CD4-positive, alpha-beta T cell (primary cell): Measurements from ENCODE around the gene ITGA5. TPM values are rescaled to one million over a fixed set of nuclear protein-coding genes. Genes with fewer than 3 reads are reported as not detected.
A peak's percentile ranks its signal among the peaks of the same experiment; 100 is the strongest.

Source experiments
- ATAC-seq: fragments of 200-7000 bp; cut with Tn5 transposase; one replicate; pipeline ENCODE4 v1.10.0; 2022; ENCODE audit warnings: mild to moderate bottlenecking; ENCODE audit not compliant: poor library complexity
- CTCF ChIA-PET: fragments of 350-600 bp; sonication (Branson Sonifier 250); formaldehyde crosslinking; loops from one replicate; lab custom pipeline; 2021; ENCODE audit warnings: antibody characterized with exemption, inconsistent platforms; lab: Charles Lee
- POLR2A ChIA-PET: fragments of 350-600 bp; sonication (Branson Sonifier 250); formaldehyde crosslinking; loops from one replicate; lab custom pipeline; 2021; ENCODE audit warnings: antibody characterized with exemption, inconsistent platforms; lab: Charles Lee
- DNase-seq, 14 experiments: peaks; one replicate each; pipeline ENCODE4 v3.0.0-alpha.2; 2013 to 2020; ENCODE audit warnings: mixed read lengths in 2 of 14
- H3K27ac ChIP-seq, 2 donors: one replicate each; pipeline versions ENCODE4 v1.5.1 to v1.7.0; 2013; ENCODE audit warnings: low read length in 2 of 2, low read depth in 1 of 2, mild to moderate bottlenecking in 1 of 2
- H3K27me3 ChIP-seq, 2 experiments: 1 replicate in 1 of 2; 2 replicates in 1 of 2; pipeline versions ENCODE4 v1.6.1 to v1.7.0; 2013; ENCODE audit warnings: low read length in 2 of 2, control low read depth in 1 of 2, mild to moderate bottlenecking in 1 of 2, moderate library complexity in 1 of 2; ENCODE audit not compliant: insufficient read depth in 2 of 2, control insufficient read depth in 1 of 2
- H3K36me3 ChIP-seq: one replicate; pipeline ENCODE4 v1.6.1; 2013; ENCODE audit warnings: low read length, control low read depth; ENCODE audit not compliant: insufficient read depth
- H3K4me1 ChIP-seq: one replicate; pipeline ENCODE4 v1.6.1; 2013; ENCODE audit warnings: low read length, control low read depth; ENCODE audit not compliant: insufficient read depth
- H3K4me3 ChIP-seq: one replicate; pipeline ENCODE4 v1.5.1; 2013; ENCODE audit warnings: mild to moderate bottlenecking, low read length, moderate library complexity
- H3K9me3 ChIP-seq, 2 experiments: 1 replicate in 1 of 2; 2 replicates in 1 of 2; pipeline versions ENCODE4 v1.6.1 to v1.7.0; 2013; ENCODE audit warnings: low read length in 2 of 2, mild to moderate bottlenecking in 2 of 2, control low read depth in 1 of 2, moderate library complexity in 1 of 2; ENCODE audit not compliant: control insufficient read depth in 1 of 2, insufficient read depth in 1 of 2
- H3K27ac Mint-ChIP-seq: one replicate; pipeline ENCODE4 v1.8.0; 2020; ENCODE audit warnings: mixed read lengths
- H3K27me3 Mint-ChIP-seq: one replicate; pipeline ENCODE4 v1.8.0; 2021; ENCODE audit warnings: mixed read lengths
- H3K36me3 Mint-ChIP-seq: one replicate; pipeline ENCODE4 v1.8.0; 2021; ENCODE audit warnings: low read depth, mixed read lengths
- H3K4me1 Mint-ChIP-seq: one replicate; pipeline ENCODE4 v1.8.0; 2021; ENCODE audit warnings: low read depth, mixed read lengths
- H3K4me3 Mint-ChIP-seq: one replicate; pipeline ENCODE4 v1.8.0; 2020; ENCODE audit warnings: mild to moderate bottlenecking, mixed read lengths
- H3K9me3 Mint-ChIP-seq: one replicate; pipeline ENCODE4 v1.8.0; 2020; ENCODE audit warnings: mixed read lengths
- CTCF ChIP-seq: fragments of 200-600 bp; IDR thresholded peaks from one replicate; pipeline ENCODE4 v1.8.0; 2022; ENCODE audit warnings: antibody characterized with exemption, mild to moderate bottlenecking
- intact Hi-C, 2 experiments: fragments of 100-400 bp; cut with DNase I in 1 of 2; cut with micrococcal nuclease in 1 of 2; formaldehyde crosslinking; loops; one replicate each; pipeline versions ENCODE4 v1.15.1 to v1.9.0; 2023 to 2025; cut with DNase I, micrococcal nuclease
- total RNA-seq, 174 experiments: library from RNA in 2 of 174; stranded (reverse) in 2 of 174; gene quantifications; one replicate each; pipeline ENCODE4 v1.2.3 and lab custom pipeline; 2021 to 2026

Gene ITGA5
- total RNA-seq, 2 experiments from 2014 or later, result 143 to 159 TPM

DNA sequence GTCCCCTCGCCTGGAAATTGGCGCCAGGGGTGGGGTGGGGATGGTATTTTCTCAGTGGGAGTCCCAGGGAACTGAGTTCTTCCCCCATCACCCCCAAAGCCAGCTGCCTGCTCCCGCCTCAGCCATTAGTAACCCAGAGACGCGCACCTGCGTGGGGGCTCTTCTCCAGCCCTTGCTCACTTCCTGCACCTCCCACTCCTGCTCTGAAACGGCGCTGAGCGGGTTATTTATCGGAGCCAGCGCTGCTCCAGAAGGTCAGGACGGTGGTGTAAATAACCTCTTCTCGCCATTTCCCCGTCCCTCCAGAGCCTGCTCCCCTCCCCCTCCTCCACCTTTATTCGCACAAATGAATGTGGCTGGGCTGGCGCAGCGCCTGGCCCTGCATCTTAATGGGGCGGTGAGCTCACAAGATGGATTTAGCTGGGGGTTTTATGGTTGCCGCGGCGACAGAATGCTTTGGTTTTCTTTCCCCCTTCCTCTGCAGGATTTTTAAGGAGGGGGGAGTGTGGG is 67.0 kb downstream of the ITGA5 start:
- Mint-ChIP-seq H3K27me3 (no peaks in the 10 kb centered on the region), H3K4me1 (peaks cover 18% of the 10 kb centered on the region), H3K4me3 (peak overlapping the region; percentile 86), H3K9me3 (no peaks in the 10 kb centered on the region), H3K36me3 (peaks cover 54% of the 10 kb centered on the region), H3K27ac (peak overlapping the region; percentile 84)
- Histone ChIP-seq H3K36me3 (peaks cover 43% of the 10 kb centered on the region), H3K9me3 (no peaks in the 10 kb centered on the region), H3K27ac (no peak overlapping the region), H3K27me3 (no peaks in the 10 kb centered on the region), H3K4me1 (peaks cover 16% of the 10 kb centered on the region), H3K4me3 (peak overlapping the region; percentile 38)
- ATAC-seq (peak; percentile 81), DNase-seq (peak in 8 of 14 experiments; percentile 9 to 61 (median 33))
- POLR2A ChIA-PET, result interaction anchor here (0.7 to 1.6 kb wide), 6 partner anchors 9 to 101 kb away, joined by 3 to 6 read pairs (median 4); partner anchors contain the start of genes CBX5, COPZ1 and HNRNPA1
- intact Hi-C loops, result no loop called here
- TF ChIP-seq CTCF, result no peak
- CTCF ChIA-PET, result interaction anchor here (1.5 to 1.7 kb wide), 3 partner anchors 17 to 136 kb away, joined by 3 to 6 read pairs (median 3); no protein-coding TSS in a partner anchor

DNA sequence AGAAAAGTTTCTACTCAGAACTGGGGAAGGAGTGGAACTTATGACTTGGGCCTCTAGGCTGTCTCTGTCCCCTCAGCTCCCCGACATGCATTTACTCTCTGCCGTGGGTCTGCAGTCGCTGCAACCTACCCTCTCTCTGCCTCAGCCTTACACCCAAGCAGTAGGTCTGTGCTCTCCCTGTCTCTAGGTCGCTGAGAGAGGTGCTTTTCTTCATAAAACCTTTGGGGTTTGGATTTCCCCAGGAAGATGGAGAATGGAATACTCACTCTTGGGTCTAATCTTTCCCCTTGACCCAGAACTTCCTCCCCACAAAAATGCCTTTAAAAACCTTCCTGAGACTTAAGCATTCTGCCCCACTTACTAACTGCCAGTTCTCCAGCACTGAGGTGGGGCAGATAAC is 67.7 kb downstream of the ITGA5 start:
- no peak for ATAC-seq
- intact Hi-C loops, result no loop called here
- Mint-ChIP-seq H3K4me1 (peaks cover 18% of the 10 kb centered on the region), H3K9me3 (no peaks in the 10 kb centered on the region), H3K27me3 (no peaks in the 10 kb centered on the region), H3K36me3 (peaks cover 61% of the 10 kb centered on the region), H3K27ac (peak overlapping the region; percentile 84), H3K4me3 (no peak overlapping the region)
- ChIA-PET POLR2A (interaction anchor here (1.6 kb wide), 1 partner anchor 27 kb away, joined by 6 read pairs; the partner anchor contains the start of gene COPZ1), CTCF (interaction anchor here (1.7 kb wide), 1 partner anchor 18 kb away, joined by 6 read pairs; no protein-coding TSS in a partner anchor)
- no peak for DNase-seq
- H3K36me3 ChIP-seq, result peaks cover 49% of the 10 kb centered on the region
- H3K9me3 ChIP-seq, result no peaks in the 10 kb centered on the region
- H3K4me1 ChIP-seq, result peaks cover 16% of the 10 kb centered on the region
- no peak overlapping the region for H3K27ac ChIP-seq
- no peak overlapping the region for H3K4me3 ChIP-seq
- no peaks in the 10 kb centered on the region for H3K27me3 ChIP-seq
- no peak for TF ChIP-seq CTCF

DNA sequence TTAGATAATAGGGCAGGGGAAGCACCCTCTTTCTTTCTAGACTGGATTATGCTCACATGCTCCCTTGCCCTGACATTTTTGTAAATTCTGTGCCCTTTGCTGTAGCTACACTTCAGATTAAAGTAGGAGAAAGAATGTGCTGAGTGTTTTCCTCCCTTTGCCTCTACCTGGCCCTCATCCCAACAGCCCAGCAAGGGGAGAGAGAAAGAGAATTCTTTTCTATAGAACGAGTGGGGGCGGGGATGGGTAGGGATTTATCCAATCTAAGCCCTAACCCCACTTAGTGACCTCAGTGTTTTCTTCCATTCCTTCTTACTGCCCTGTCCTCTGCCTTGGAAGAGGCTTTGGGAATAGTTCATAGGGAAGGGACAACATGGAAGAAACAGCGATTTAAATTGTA is 68.3 kb downstream of the ITGA5 start:
- H3K27me3 ChIP-seq, result no peaks in the 10 kb centered on the region
- no peaks in the 10 kb centered on the region for H3K27me3 Mint-ChIP-seq
- H3K4me1 Mint-ChIP-seq, result peaks cover 18% of the 10 kb centered on the region
- intact Hi-C loops, result no loop called here
- H3K4me3 Mint-ChIP-seq, result no peak overlapping the region
- no peaks in the 10 kb centered on the region for H3K9me3 Mint-ChIP-seq
- no peak overlapping the region for H3K27ac ChIP-seq
- TF ChIP-seq CTCF, result no peak
- H3K27ac Mint-ChIP-seq, result no peak overlapping the region
- no peak for DNase-seq
- ATAC-seq, result no peak
- ChIA-PET CTCF (no interaction called here), POLR2A (no interaction called here)
- peaks cover 54% of the 10 kb centered on the region for H3K36me3 ChIP-seq
- no peaks in the 10 kb centered on the region for H3K9me3 ChIP-seq
- peaks cover 16% of the 10 kb centered on the region for H3K4me1 ChIP-seq
- peaks cover 66% of the 10 kb centered on the region for H3K36me3 Mint-ChIP-seq
- H3K4me3 ChIP-seq, result no peak overlapping the region
